ENCODE results near the gene CCL28.

DNA sequence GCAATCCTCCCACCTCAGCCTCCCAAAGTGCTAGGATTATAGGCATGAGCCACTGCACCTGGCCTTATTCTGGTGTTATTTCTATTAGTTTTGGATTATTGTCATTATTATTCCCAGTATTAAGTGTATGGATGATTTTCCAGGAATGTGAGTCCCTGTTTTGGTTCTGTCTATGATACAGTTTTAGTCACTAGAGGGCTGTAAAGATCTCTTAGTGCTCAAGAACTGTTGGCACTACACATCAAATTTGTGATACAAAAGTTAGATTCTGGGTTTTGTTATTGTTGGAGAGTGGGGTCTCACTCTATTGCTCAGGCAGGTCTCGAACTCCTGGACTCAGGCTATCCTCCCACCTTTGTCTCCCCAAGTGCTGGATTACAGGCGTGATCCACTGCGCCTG is 12.1 kb downstream of the CCL28 start:
- TF ChIP-seq CTCF (IDR thresholded peaks at IDR 0.05) (no peak), POLR2AphosphoS5 (IDR thresholded peaks at IDR 0.05) (no peak), POLR2A (IDR thresholded peaks at IDR 0.05) (no peak)

Data from transverse colon (tissue), 4 donors.